VCaP (cell line): ENCODE measurements around the gene SSUH2.

ENCODE experiments used
- H3K27ac ChIP-seq: fragments of 450-650 bp; 2 replicates; pipeline ENCODE4 v1.5.1; 2017
- TF ChIP-seq, protein P1 (sequence below): fragments of 450-650 bp; conservative IDR thresholded peaks from 2 replicates; pipeline ENCODE4 v1.5.1; 2017; ENCODE audit warnings: mild to moderate bottlenecking, moderate library complexity

The SSUH2 gene

DNA sequence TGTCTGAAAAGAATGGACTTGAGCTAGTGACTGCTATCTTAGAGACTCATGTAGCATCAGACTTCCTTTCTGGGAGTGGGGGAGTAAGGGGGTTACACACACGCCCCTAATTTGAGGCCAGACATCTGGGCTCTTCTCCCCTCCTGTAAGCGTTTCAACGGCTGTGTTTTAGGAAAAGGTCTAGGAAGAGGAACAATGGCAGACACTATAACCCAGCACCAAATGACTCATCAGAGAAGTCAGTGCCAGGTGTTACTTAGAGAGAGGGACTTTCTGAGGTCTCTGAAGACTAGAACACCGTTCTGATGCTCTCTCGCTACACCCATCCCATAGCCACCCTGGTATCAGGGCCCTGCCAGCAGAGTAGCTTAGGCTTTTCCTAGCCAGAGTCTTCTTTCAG is 65.5 kb downstream of the SSUH2 start:
- TF ChIP-seq, protein P1, sequence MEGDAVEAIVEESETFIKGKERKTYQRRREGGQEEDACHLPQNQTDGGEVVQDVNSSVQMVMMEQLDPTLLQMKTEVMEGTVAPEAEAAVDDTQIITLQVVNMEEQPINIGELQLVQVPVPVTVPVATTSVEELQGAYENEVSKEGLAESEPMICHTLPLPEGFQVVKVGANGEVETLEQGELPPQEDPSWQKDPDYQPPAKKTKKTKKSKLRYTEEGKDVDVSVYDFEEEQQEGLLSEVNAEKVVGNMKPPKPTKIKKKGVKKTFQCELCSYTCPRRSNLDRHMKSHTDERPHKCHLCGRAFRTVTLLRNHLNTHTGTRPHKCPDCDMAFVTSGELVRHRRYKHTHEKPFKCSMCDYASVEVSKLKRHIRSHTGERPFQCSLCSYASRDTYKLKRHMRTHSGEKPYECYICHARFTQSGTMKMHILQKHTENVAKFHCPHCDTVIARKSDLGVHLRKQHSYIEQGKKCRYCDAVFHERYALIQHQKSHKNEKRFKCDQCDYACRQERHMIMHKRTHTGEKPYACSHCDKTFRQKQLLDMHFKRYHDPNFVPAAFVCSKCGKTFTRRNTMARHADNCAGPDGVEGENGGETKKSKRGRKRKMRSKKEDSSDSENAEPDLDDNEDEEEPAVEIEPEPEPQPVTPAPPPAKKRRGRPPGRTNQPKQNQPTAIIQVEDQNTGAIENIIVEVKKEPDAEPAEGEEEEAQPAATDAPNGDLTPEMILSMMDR: no peak
- no peak overlapping the region for H3K27ac ChIP-seq

DNA sequence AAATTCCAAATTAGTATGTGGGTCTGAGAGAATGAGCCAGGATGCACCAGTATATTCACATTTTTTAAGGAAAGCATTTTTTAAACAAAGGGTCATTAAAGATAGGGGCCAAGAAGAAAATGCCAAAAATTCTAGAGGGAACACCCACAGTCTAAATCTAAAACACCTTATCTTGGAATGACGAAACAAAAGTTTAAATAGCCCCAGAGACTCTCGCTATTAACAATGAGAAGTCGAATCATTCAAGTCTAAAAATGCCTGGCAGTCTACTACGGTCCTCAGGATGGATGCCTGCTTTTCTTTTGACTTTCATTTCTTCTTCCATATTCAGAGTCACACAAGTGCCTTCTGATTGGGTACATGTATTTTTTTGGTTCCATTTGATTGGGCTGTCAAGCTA is 66.3 kb downstream of the SSUH2 start:
- TF ChIP-seq, protein P1: no peak
- no peak overlapping the region for H3K27ac ChIP-seq

GRCh38 chr3:8576841-8577571 is 67.6 kb downstream of the SSUH2 start:
- H3K27ac ChIP-seq: no peak overlapping the region
- TF ChIP-seq, protein P1: no peak

GRCh38 chr3:8576436-8576835 is 68.2 kb downstream of the SSUH2 start:
- no peak overlapping the region for H3K27ac ChIP-seq
- TF ChIP-seq, protein P1: no peak

DNA sequence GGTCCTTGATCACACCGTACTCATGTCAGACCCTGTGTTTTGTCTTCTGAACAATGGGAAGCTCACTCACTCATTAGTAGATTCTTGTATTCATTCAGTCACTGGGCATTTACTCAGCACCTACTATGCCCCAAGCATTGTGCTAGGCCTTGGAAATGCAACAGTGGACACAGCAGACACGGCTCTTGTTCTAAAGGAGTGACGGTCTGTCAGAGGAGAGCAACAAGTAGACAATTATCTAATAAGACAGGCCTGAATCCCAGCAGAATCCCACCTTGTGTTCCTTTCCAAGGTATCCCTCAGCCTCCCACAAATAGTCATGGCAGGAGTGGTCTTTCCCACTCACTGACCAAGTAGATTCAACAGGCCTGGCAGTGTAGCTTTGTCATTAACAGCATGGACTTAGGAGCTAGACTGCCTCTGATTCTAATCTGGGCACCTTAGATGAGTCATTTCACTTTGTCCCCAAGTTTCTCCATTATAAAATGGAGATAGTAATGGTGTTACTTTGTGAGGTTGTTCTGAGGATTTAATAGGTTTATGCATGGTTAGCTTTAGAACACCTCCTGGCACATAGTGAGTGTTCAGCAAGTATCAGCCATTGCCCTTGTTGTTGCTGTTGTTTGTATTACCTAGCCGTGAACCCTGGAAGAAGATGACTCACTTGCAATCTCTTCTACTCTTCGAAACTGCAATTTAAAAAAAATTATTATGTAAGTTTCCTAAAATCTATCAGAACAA is 69.1 kb downstream of the SSUH2 start:
- H3K27ac ChIP-seq: no peak overlapping the region
- TF ChIP-seq, protein P1: no peak

DNA sequence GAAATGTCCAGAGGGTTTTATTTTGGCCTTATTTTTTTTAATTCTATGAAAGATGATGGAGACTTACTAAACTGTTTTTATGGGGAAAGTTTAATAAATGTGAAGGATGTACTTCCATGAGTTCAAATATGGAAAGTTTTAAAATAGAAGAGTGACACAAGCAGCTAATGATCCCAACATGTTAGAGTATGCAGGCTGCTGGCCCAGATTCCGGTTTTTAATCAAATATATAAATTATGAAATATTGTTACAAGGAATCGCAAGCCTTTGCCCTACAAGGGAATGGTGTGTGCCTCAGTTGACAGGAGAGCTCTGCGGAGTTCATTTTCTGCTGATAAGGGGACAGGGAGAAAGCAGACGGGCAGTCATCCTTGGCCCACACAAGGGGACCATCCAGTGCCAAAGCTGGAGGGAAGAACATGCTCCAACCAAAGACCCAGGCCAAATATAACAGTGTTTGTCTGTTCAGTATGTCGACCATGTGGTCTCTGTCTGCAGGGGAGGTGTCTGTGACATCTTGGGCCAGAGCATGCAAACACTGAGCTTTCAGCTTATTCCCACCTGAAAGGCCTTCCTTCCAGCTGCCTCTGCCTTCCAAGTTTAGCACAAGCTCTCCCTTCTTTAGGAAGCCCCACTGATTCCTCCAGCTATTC is 69.8 kb downstream of the SSUH2 start:
- no peak overlapping the region for H3K27ac ChIP-seq
- TF ChIP-seq, protein P1: no peak

- H3K27ac ChIP-seq: no peak overlapping the region
- TF ChIP-seq, protein P1: no peak
Measured at GRCh38 chr3:8574040-8574669, 70.4 kb downstream of the SSUH2 start.
